Gastrocnemius medialis (tissue), 4 donors: Measurements from ENCODE around the gene CD101.

Experiments
- CTCF ChIP-seq, 5 experiments: fragments of 450-650 bp in 3 of 5; fragments of 200-600 bp in 2 of 5; sonication (generic) in 2 of 5; IDR thresholded peaks in 4 of 5; conservative IDR thresholded peaks in 1 of 5; 1 replicate in 4 of 5; 2 replicates in 1 of 5; pipeline ENCODE4 v1.5.1; 2016 to 2019; ENCODE audit warnings: antibody characterized with exemption in 5 of 5, mild to moderate bottlenecking in 3 of 5, moderate library complexity in 3 of 5
- POLR2A ChIP-seq, 2 donors: fragments of 450-650 bp; IDR thresholded peaks; one replicate each; pipeline ENCODE4 v1.6.1; 2017; ENCODE audit warnings: antibody characterized with exemption in 2 of 2, mild to moderate bottlenecking in 2 of 2, moderate library complexity in 2 of 2

- no peak for TF ChIP-seq POLR2A (IDR thresholded peaks at IDR 0.05)
- no peak for TF ChIP-seq CTCF (IDR thresholded peaks at IDR 0.05 in 4 of 5, conservative IDR thresholded peaks at IDR 0.05 in 1 of 5)
Observed at GRCh38 chr1:116962987-116963639, 38.4 kb upstream of the CD101 start.
